GM19023 (cell line): ENCODE results near the gene CYP4Z1.
"Not testable (repeated sequence)": the region's sequence is repeated elsewhere in the genome, so short reads cannot be mapped to it uniquely, and the experiment has no call there.

Experiments
- ATAC-seq: cut with Tn5 transposase; IDR thresholded peaks from one replicate; pipeline ENCODE4 v1.9.1; 2021; ENCODE audit warnings: mild to moderate bottlenecking, moderate library complexity; ENCODE audit not compliant: unreplicated experiment

The CYP4Z1 gene

GRCh38 chr1:47128221-47128620, 61.2 kb downstream of the CYP4Z1 start:
- ATAC-seq: no peak

- not testable (repeated sequence) for ATAC-seq
These were observed 61.8 kb downstream of the CYP4Z1 start for GRCh38 chr1:47128854-47129253.

GRCh38 chr1:47129489-47130230, 62.6 kb downstream of the CYP4Z1 start:
- not testable (repeated sequence) for ATAC-seq

GRCh38 chr1:47132665-47133064, 65.6 kb downstream of the CYP4Z1 start:
- ATAC-seq: not testable (repeated sequence)

GRCh38 chr1:47137198-47137597, 70.2 kb downstream of the CYP4Z1 start, which contains the start of gene CYP4A22:
CYP4A22 (plus strand) TSS chr1:47137441; CDS start chr1:47137486, 45 bp downstream.
- ATAC-seq: no peak

GRCh38 chr1:47137925-47138615, 71.0 kb downstream of the CYP4Z1 start:
- ATAC-seq: no peak

- ATAC-seq: not testable (repeated sequence)
These were observed 73.3 kb downstream of the CYP4Z1 start for GRCh38 chr1:47140358-47140757.

GRCh38 chr1:47143654-47144053, 76.6 kb downstream of the CYP4Z1 start:
- not testable (repeated sequence) for ATAC-seq

GRCh38 chr1:47146495-47146894, 79.5 kb downstream of the CYP4Z1 start:
- ATAC-seq: not testable (repeated sequence)

- no peak for ATAC-seq
These were observed 80.2 kb downstream of the CYP4Z1 start for GRCh38 chr1:47147047-47147785.

GRCh38 chr1:47149162-47149561, 82.1 kb downstream of the CYP4Z1 start:
- not testable (repeated sequence) for ATAC-seq

- ATAC-seq: not testable (repeated sequence)
These were observed 89.4 kb downstream of the CYP4Z1 start for GRCh38 chr1:47156457-47156856.

- not testable (repeated sequence) for ATAC-seq
These were observed 90.9 kb downstream of the CYP4Z1 start for GRCh38 chr1:47157957-47158356.

- no peak for ATAC-seq
These were observed 93.7 kb downstream of the CYP4Z1 start for GRCh38 chr1:47160716-47161115.

- no peak for ATAC-seq
These were observed 94.4 kb downstream of the CYP4Z1 start for GRCh38 chr1:47161298-47162040.

- no peak for ATAC-seq
These were observed 97.5 kb downstream of the CYP4Z1 start for GRCh38 chr1:47164552-47164951.
